T-cell (primary cell): ENCODE data around the gene CNDP2. TPM values are rescaled to one million over a fixed set of nuclear protein-coding genes. Genes with fewer than 3 reads are reported as not detected.

Experiments used
- ATAC-seq, 4 experiments: fragments of 200-7000 bp in 3 of 4; fragments of 150-1000 bp in 1 of 4; cut with Tn5 transposase; replicated peaks in 1 of 4; 1 replicate in 3 of 4; 2 replicates in 1 of 4; pipeline ENCODE4 v1.10.0; 2021; ENCODE audit warnings: moderate library complexity in 3 of 4, mild to moderate bottlenecking in 2 of 4, moderate number of reproducible peaks in 1 of 4
- CTCF ChIA-PET, 2 donors: fragments of 300-600 bp; sonication (Branson Sonifier 250); formaldehyde crosslinking; loops; one replicate each; lab custom pipeline; 2022; ENCODE audit warnings: antibody characterized with exemption in 2 of 2; lab: Charles Lee
- POLR2A ChIA-PET, 2 donors: fragments of 300-600 bp; sonication (Branson Sonifier 250); formaldehyde crosslinking; loops; one replicate each; lab custom pipeline; 2022; ENCODE audit warnings: antibody characterized with exemption in 2 of 2; lab: Charles Lee
- DNase-seq, 35 experiments: peaks; one replicate each; pipeline versions ENCODE4 v3.0.0 to v3.0.0-alpha.2; 2013 to 2023
- H3K27ac ChIP-seq: one replicate; pipeline ENCODE4 v1.5.1; 2013; ENCODE audit warnings: low read length
- H3K27me3 ChIP-seq, 2 experiments: replicated peaks in 1 of 2; 1 replicate in 1 of 2; 2 replicates in 1 of 2; pipeline versions ENCODE4 v1.6.1 to v1.7.0; 2013; ENCODE audit warnings: low read length in 1 of 2, mixed read lengths in 1 of 2; ENCODE audit not compliant: control insufficient read depth in 2 of 2, insufficient read depth in 2 of 2; ENCODE audit errors: extremely low read depth in 1 of 2
- H3K36me3 ChIP-seq, 2 donors: 1 replicate in 1 of 2; 2 replicates in 1 of 2; pipeline versions ENCODE4 v1.6.1 to v1.7.0; 2013; ENCODE audit warnings: low read length in 1 of 2; ENCODE audit not compliant: control insufficient read depth in 2 of 2, insufficient read depth in 1 of 2; ENCODE audit errors: extremely low read depth in 1 of 2
- H3K4me1 ChIP-seq, 2 experiments: 1 replicate in 1 of 2; 2 replicates in 1 of 2; pipeline versions ENCODE4 v1.6.1 to v1.7.0; 2013; ENCODE audit warnings: low read length in 2 of 2, mixed read lengths in 1 of 2; ENCODE audit not compliant: insufficient read depth in 2 of 2, control insufficient read depth in 1 of 2; ENCODE audit errors: extremely low read depth in 1 of 2
- H3K4me3 ChIP-seq, 2 donors: 1 replicate in 1 of 2; 2 replicates in 1 of 2; pipeline versions ENCODE4 v1.5.1 to v1.7.0; 2013; ENCODE audit warnings: mild to moderate bottlenecking in 2 of 2, low read length in 1 of 2, moderate library complexity in 1 of 2; ENCODE audit not compliant: control insufficient read depth in 1 of 2; ENCODE audit errors: extremely low read depth in 1 of 2
- H3K9me3 ChIP-seq: 2 replicates; pipeline ENCODE4 v1.7.0; 2013
- H3K27ac Mint-ChIP-seq, 2 donors: one replicate each; pipeline ENCODE4 v1.8.0; 2020 to 2021; ENCODE audit warnings: mild to moderate bottlenecking in 2 of 2, mixed read lengths in 2 of 2
- H3K27me3 Mint-ChIP-seq, 2 donors: one replicate each; pipeline ENCODE4 v1.8.0; 2021 to 2022; ENCODE audit warnings: mixed read lengths in 2 of 2
- H3K36me3 Mint-ChIP-seq: one replicate; pipeline ENCODE4 v1.8.0; 2021; ENCODE audit warnings: mixed read lengths
- H3K4me1 Mint-ChIP-seq, 3 donors: one replicate each; pipeline ENCODE4 v1.8.0; 2020 to 2022; ENCODE audit warnings: mixed read lengths in 3 of 3, mild to moderate bottlenecking in 1 of 3
- H3K4me3 Mint-ChIP-seq, 3 donors: one replicate each; pipeline ENCODE4 v1.8.0; 2020 to 2022; ENCODE audit warnings: mild to moderate bottlenecking in 3 of 3, mixed read lengths in 3 of 3, moderate library complexity in 3 of 3
- H3K9me3 Mint-ChIP-seq, 3 donors: one replicate each; pipeline ENCODE4 v1.8.0; 2020 to 2022; ENCODE audit warnings: mixed read lengths in 3 of 3
- WGBS: methylation state at CpG from one replicate; pipeline ENCODE4 v1.1.5; 2013; ENCODE audit warnings: missing lambda C conversion rate; ENCODE audit not compliant: insufficient coverage; 5-methylcytosine and 5-hydroxymethylcytosine counted together
- total RNA-seq, 35 experiments: library from RNA in 6 of 35; stranded (reverse) in 6 of 35; fragments of 120-200 nt in 1 of 35; gene quantifications; one replicate each; pipeline versions ENCODE4 v1.2.1 to v1.2.4 and lab custom pipeline; 2013 to 2026

CNDP2 gene
- total RNA-seq, 5 donors from 2014 or later (not counting 1 experiment from before 2014, with no cell fraction given) = 113 to 150 (median 137) TPM

GRCh38 chr18:74525741-74526140, 29.6 kb downstream of the CNDP2 start:
- CTCF ChIA-PET = no interaction called here

GRCh38 chr18:74526488-74526887, 30.3 kb downstream of the CNDP2 start:
- Histone ChIP-seq H3K27ac (no peak overlapping the region), H3K4me3 (no peak overlapping the region), H3K9me3 (no peaks in the 10 kb centered on the region), H3K27me3 (peaks cover 0 to 6% of the 10 kb centered on the region in 2 experiments), H3K4me1 (no peaks in the 10 kb centered on the region), H3K36me3 (peaks cover 0 to under 1% of the 10 kb centered on the region in 2 donors)
- H3K27ac Mint-ChIP-seq = no peak overlapping the region
- DNase-seq (no peak), ATAC-seq (no peak)
- ChIA-PET POLR2A (no interaction called here), CTCF (no interaction called here)
- no CpG with 5 or more reads among the region's 2 CpGs for WGBS
- peaks cover 0 to 5% of the 10 kb centered on the region in 2 donors for H3K27me3 Mint-ChIP-seq
- no peak overlapping the region for H3K4me3 Mint-ChIP-seq
- peaks cover 10% of the 10 kb centered on the region for H3K36me3 Mint-ChIP-seq
- no peaks in the 10 kb centered on the region for H3K9me3 Mint-ChIP-seq
- no peaks in the 10 kb centered on the region for H3K4me1 Mint-ChIP-seq

More at GRCh38 chr18:74525741-74526140, 29.6 kb downstream of the CNDP2 start:
- DNase-seq (no peak), ATAC-seq (no peak)
- no peaks in the 10 kb centered on the region for H3K9me3 ChIP-seq
- H3K27ac Mint-ChIP-seq = no peak overlapping the region
- peaks cover 18% of the 10 kb centered on the region for H3K36me3 Mint-ChIP-seq
- no peak overlapping the region for H3K4me3 ChIP-seq
- WGBS = 96% methylated on average over 8 of the region's 9 CpGs
- no peak overlapping the region for H3K4me3 Mint-ChIP-seq
- H3K4me1 Mint-ChIP-seq = no peaks in the 10 kb centered on the region
- peaks cover 0 to 6% of the 10 kb centered on the region in 2 experiments for H3K27me3 ChIP-seq
- H3K27ac ChIP-seq = no peak overlapping the region
- POLR2A ChIA-PET = no interaction called here
- H3K9me3 Mint-ChIP-seq = no peaks in the 10 kb centered on the region
- no peaks in the 10 kb centered on the region for H3K4me1 ChIP-seq
- H3K27me3 Mint-ChIP-seq = peaks cover 0 to 5% of the 10 kb centered on the region in 2 donors
- peaks cover 0 to 8% of the 10 kb centered on the region in 2 donors for H3K36me3 ChIP-seq

DNA sequence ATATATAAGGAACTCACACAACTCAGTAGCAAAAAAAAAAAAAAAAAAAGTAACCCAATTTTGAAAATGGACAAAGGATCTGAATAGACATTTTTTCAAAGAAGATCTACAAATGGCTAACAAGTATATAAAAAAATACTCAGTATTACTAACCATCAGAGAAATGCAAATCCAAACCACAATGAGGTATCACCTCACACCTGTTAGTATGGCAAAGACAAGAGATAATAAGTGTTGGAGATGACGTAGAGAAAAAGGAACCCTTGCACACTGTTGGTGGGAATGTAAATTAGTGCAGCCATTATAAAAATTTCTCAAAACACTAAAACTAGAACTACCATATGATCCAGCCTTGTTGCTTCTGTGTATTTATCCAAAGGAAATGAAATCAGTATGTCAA, 32.3 kb downstream of the CNDP2 start:
- no CpG with 5 or more reads among the region's 1 CpG for WGBS
- H3K27ac ChIP-seq = no peak overlapping the region
- no peak for ATAC-seq
- peaks cover 2 to 5% of the 10 kb centered on the region in 2 donors for H3K27me3 Mint-ChIP-seq
- ChIA-PET CTCF (no interaction called here), POLR2A (no interaction called here)
- no peaks in the 10 kb centered on the region for H3K4me1 ChIP-seq
- H3K4me3 Mint-ChIP-seq = no peak overlapping the region
- DNase-seq = no peak
- no peak overlapping the region for H3K4me3 ChIP-seq
- H3K9me3 Mint-ChIP-seq = no peaks in the 10 kb centered on the region
- H3K36me3 Mint-ChIP-seq = no peaks in the 10 kb centered on the region
- no peaks in the 10 kb centered on the region for H3K36me3 ChIP-seq
- no peak overlapping the region for H3K27ac Mint-ChIP-seq
- H3K4me1 Mint-ChIP-seq = no peaks in the 10 kb centered on the region
- no peaks in the 10 kb centered on the region for H3K9me3 ChIP-seq
- peaks cover 0 to 14% of the 10 kb centered on the region in 2 experiments for H3K27me3 ChIP-seq

- no peaks in the 10 kb centered on the region for H3K4me1 Mint-ChIP-seq
- Histone ChIP-seq H3K27ac (no peak overlapping the region), H3K27me3 (peaks cover 0 to 16% of the 10 kb centered on the region in 2 experiments), H3K4me1 (no peaks in the 10 kb centered on the region), H3K9me3 (no peaks in the 10 kb centered on the region), H3K36me3 (no peaks in the 10 kb centered on the region), H3K4me3 (no peak overlapping the region)
- H3K36me3 Mint-ChIP-seq = no peaks in the 10 kb centered on the region
- H3K9me3 Mint-ChIP-seq = no peaks in the 10 kb centered on the region
- WGBS = no CpG with 5 or more reads among the region's 3 CpGs
- CTCF ChIA-PET = no interaction called here
- POLR2A ChIA-PET = no interaction called here
- peaks cover 2 to 5% of the 10 kb centered on the region in 2 donors for H3K27me3 Mint-ChIP-seq
- no peak overlapping the region for H3K4me3 Mint-ChIP-seq
- DNase-seq = no peak
- ATAC-seq = no peak
- H3K27ac Mint-ChIP-seq = no peak overlapping the region
Observed at GRCh38 chr18:74528913-74529312, 32.8 kb downstream of the CNDP2 start.

DNA sequence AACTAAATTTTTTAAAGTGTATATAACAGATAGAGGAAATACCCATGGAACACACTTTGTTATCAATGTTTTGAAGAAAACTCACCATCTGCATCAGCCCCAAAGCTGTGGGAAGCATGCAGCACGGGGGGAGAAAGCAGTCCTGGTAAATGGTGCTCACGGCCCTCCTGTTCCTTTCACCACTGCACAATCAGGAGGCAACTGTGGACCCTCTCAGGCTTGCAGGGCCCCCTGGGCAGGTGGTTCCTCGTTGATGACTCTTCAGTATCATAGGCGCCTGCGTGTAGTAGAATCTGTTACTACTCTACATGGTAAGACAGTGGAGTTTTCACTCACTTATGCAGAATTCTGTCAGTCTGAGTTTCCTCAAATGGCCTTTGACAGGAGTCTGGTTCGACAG, 33.2 kb downstream of the CNDP2 start:
- Mint-ChIP-seq H3K27ac (no peak overlapping the region), H3K4me3 (no peak overlapping the region), H3K9me3 (no peaks in the 10 kb centered on the region), H3K27me3 (peaks cover 2 to 5% of the 10 kb centered on the region in 2 donors), H3K4me1 (no peaks in the 10 kb centered on the region), H3K36me3 (no peaks in the 10 kb centered on the region)
- ChIA-PET POLR2A (no interaction called here), CTCF (no interaction called here)
- Histone ChIP-seq H3K27me3 (peaks cover 0 to 16% of the 10 kb centered on the region in 2 experiments), H3K36me3 (no peaks in the 10 kb centered on the region), H3K4me3 (no peak overlapping the region), H3K4me1 (no peaks in the 10 kb centered on the region), H3K9me3 (no peaks in the 10 kb centered on the region), H3K27ac (no peak overlapping the region)
- WGBS = 69% methylated on average over 2 of the region's 6 CpGs
- no peak for DNase-seq
- no peak for ATAC-seq

DNA sequence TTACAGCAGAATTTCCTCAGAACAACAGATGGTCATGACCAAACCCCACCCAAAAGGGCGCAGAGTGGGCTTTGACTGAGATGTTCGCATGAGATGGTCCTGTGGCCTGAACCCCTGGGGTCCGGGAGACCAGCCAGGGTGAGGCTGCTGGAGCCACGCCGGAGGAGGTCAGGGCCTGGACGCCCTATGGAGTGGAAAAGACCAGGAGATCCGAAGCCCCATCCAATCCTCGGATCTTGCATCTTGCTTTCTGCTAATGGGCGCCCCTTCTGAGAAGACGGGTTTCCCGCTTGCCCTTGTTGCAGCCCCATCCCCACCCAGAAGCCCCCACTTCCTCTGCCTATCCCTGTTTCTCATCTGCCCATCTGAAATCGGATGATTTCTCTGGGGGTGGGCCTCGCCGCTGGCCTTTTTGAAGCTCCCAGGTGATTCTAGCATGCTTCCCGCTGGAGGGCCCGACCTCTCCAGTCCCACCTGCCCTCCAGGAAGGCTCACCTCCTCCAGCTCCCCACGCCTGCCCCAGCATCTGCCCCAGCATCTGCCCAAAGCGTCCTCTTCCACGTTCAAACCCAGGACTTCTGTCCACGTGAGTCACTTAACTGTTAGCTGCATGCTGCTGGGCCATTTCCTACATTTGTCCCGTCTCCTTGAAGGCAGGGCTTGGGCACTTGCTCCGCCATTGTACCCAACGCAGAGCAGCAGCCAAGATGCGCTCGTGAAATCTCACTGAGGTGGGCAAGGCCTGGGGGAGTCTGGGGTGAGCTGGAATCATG, 33.8 kb downstream of the CNDP2 start:
- Mint-ChIP-seq H3K36me3 (no peaks in the 10 kb centered on the region), H3K27me3 (peaks cover 2 to 5% of the 10 kb centered on the region in 2 donors), H3K27ac (no peak overlapping the region), H3K9me3 (no peaks in the 10 kb centered on the region), H3K4me3 (no peak overlapping the region), H3K4me1 (no peaks in the 10 kb centered on the region)
- Histone ChIP-seq H3K27me3 (peaks cover 0 to 16% of the 10 kb centered on the region in 2 experiments), H3K36me3 (no peaks in the 10 kb centered on the region), H3K9me3 (no peaks in the 10 kb centered on the region), H3K4me3 (no peak overlapping the region), H3K4me1 (no peaks in the 10 kb centered on the region), H3K27ac (no peak overlapping the region)
- 87% methylated on average over 22 of the region's 25 CpGs for WGBS
- DNase-seq (no peak), ATAC-seq (no peak)
- POLR2A ChIA-PET = no interaction called here
- CTCF ChIA-PET = no interaction called here
